NCI-H345 treated with DMSO at 0.1 percent for 48 hours (cell line): ENCODE measurements around the gene ASB1.
A peak's percentile ranks its signal among the peaks of the same experiment; 100 is the strongest.

Experiments
- DNase-seq: peaks from one replicate; lab custom pipeline; 2025; ENCODE audit not compliant: unreplicated experiment; lab: John Stamatoyannopoulos, UW

Gene ASB1

GRCh38 chr2:238489896-238490295 is 63.2 kb downstream of the ASB1 start:
- DNase-seq: no peak

- DNase-seq: no peak
These were observed 66.1 kb downstream of the ASB1 start for GRCh38 chr2:238492840-238493239.

- DNase-seq: no peak
These were observed 66.7 kb downstream of the ASB1 start for GRCh38 chr2:238493411-238493810.

GRCh38 chr2:238493880-238494572 is 67.3 kb downstream of the ASB1 start:
- DNase-seq: no peak

- DNase-seq: no peak
These were observed 67.8 kb downstream of the ASB1 start for GRCh38 chr2:238494573-238494961.

- DNase-seq: no peak
These were observed 68.7 kb downstream of the ASB1 start for GRCh38 chr2:238495422-238495821.

- DNase-seq: no peak
These were observed 70.3 kb downstream of the ASB1 start for GRCh38 chr2:238496756-238497609.

GRCh38 chr2:238497610-238498005 is 70.9 kb downstream of the ASB1 start:
- DNase-seq: no peak

GRCh38 chr2:238498188-238498587 is 71.5 kb downstream of the ASB1 start:
- DNase-seq: no peak

- peak; percentile 51 for DNase-seq
These were observed 72.1 kb downstream of the ASB1 start for GRCh38 chr2:238498691-238499295.

- no peak for DNase-seq
These were observed 73.2 kb downstream of the ASB1 start for GRCh38 chr2:238499731-238500580.

- no peak for DNase-seq
These were observed 74.6 kb downstream of the ASB1 start for GRCh38 chr2:238501311-238501710.
